GM12878 (cell line): Measurements from ENCODE around the gene MAIP1. TPM values are rescaled to one million over a fixed set of nuclear protein-coding genes. Genes with fewer than 3 reads are reported as not detected.

Experiments used
- ATAC-seq: fragments of 200-7000 bp; cut with Tn5 transposase; 3 replicates; pipeline ENCODE4 v1.9.1; 2020; ENCODE audit warnings: mild to moderate bottlenecking, moderate library complexity
- BruUV-seq: library from RNA; stranded (reverse); fragments of 400-500 nt; replicated peaks from 2 replicates; lab custom pipeline; 2021; lab: Mats Ljungman, UMichigan
- CTCF ChIA-PET: fragments of 300-600 bp; sonication (Branson Sonifier 250); formaldehyde crosslinking; extraction: SDS; loops from one replicate; lab custom pipeline; 2021; ENCODE audit warnings: inconsistent platforms; lab: Yijun Ruan, JAX
- POLR2A ChIA-PET: fragments of 350-600 bp; formaldehyde crosslinking; extraction: SDS; loops from one replicate; lab custom pipeline; 2021; ENCODE audit warnings: inconsistent platforms; lab: Charles Lee
- RAD21 ChIA-PET: fragments of 300-600 bp; sonication (Branson Sonifier 250); formaldehyde crosslinking; loops from one replicate; lab custom pipeline; 2023; ENCODE audit warnings: antibody characterized with exemption; ENCODE audit not compliant: unreplicated experiment; lab: Charles Lee
- SMC1A ChIA-PET: fragments of 300-600 bp; sonication (Branson Sonifier 250); formaldehyde crosslinking; loops from one replicate; lab custom pipeline; 2023; ENCODE audit not compliant: unreplicated experiment, uncharacterized antibody; lab: Charles Lee
- DNase-seq: peaks from one replicate; pipeline ENCODE4 v3.0.0-alpha.2; 2011; ENCODE audit warnings: low read depth, low spot score
- FAIRE-seq: peaks from 3 replicates; lab custom pipeline; 2011; peaks lifted over from hg19 to GRCh38; lab: Jason Lieb, UNC
- H2AFZ ChIP-seq: 2 replicates; pipeline ENCODE4 v1.6.0; 2011; ENCODE audit warnings: low read depth, low read length, control low read depth; ENCODE audit not compliant: control insufficient read depth
- H3K27ac ChIP-seq: 2 replicates; pipeline ENCODE4 v1.5.1; 2011; ENCODE audit warnings: control low read depth; ENCODE audit not compliant: control insufficient read depth, insufficient read depth
- H3K27me3 ChIP-seq, 2 experiments: replicated peaks in 1 of 2; 2 replicates each; pipeline versions ENCODE4 v1.6.0 to v1.6.1; 2011; ENCODE audit warnings: low read length in 1 of 2; ENCODE audit not compliant: control insufficient read depth in 2 of 2, insufficient read depth in 2 of 2
- H3K36me3 ChIP-seq, 2 experiments: 2 replicates each; pipeline ENCODE4 v1.5.1; 2011; ENCODE audit warnings: low read length in 1 of 2; ENCODE audit not compliant: control insufficient read depth in 2 of 2, insufficient read depth in 2 of 2
- H3K4me1 ChIP-seq: 2 replicates; pipeline ENCODE4 v1.6.1; 2011; ENCODE audit warnings: mild to moderate bottlenecking, low read length, moderate library complexity, mixed read lengths; ENCODE audit not compliant: control insufficient read depth, insufficient read depth
- H3K4me2 ChIP-seq: 2 replicates; pipeline ENCODE4 v1.6.0; 2011; ENCODE audit warnings: control low read depth; ENCODE audit not compliant: control insufficient read depth, insufficient read depth
- H3K4me3 ChIP-seq: fragments of 200-600 bp; sonication (generic); 2 replicates; pipeline ENCODE4 v1.5.1; 2016
- H3K79me2 ChIP-seq: 2 replicates; pipeline ENCODE4 v1.6.0; 2011; ENCODE audit warnings: low read length; ENCODE audit not compliant: control insufficient read depth, insufficient read depth
- H3K9ac ChIP-seq: 2 replicates; pipeline ENCODE4 v1.8.0; 2011; ENCODE audit warnings: low read length, control low read depth, mixed read lengths; ENCODE audit not compliant: control insufficient read depth, insufficient read depth
- H3K9me3 ChIP-seq: replicated peaks from 3 replicates; pipeline ENCODE4 v1.5.1; 2011; ENCODE audit warnings: mild to moderate bottlenecking, low read length; ENCODE audit not compliant: control insufficient read depth, insufficient read depth
- H4K20me1 ChIP-seq: 2 replicates; pipeline ENCODE4 v1.6.0; 2011; ENCODE audit not compliant: control insufficient read depth, insufficient read depth
- BCL3 ChIP-seq: IDR thresholded peaks from 2 replicates; pipeline ENCODE4 v1.6.1; 2011; ENCODE audit warnings: borderline replicate concordance, low read depth, mild to moderate bottlenecking, moderate library complexity, low read length; ENCODE audit not compliant: insufficient read depth, poor library complexity, severe bottlenecking
- E2F8 ChIP-seq: fragments of 450-650 bp; IDR thresholded peaks from 2 replicates; pipeline ENCODE4 v1.6.1; 2018; ENCODE audit warnings: mild to moderate bottlenecking, low read depth, moderate library complexity; ENCODE audit not compliant: partially characterized antibody
- FOXM1 ChIP-seq: IDR thresholded peaks from 2 replicates; pipeline ENCODE4 v1.6.1; 2012; ENCODE audit warnings: low read depth, mild to moderate bottlenecking, inconsistent platforms, low read length, moderate library complexity
- PKNOX1 ChIP-seq: fragments of 450-650 bp; IDR thresholded peaks from 2 replicates; pipeline ENCODE4 v1.6.1; 2016; ENCODE audit warnings: mild to moderate bottlenecking
- RCOR1 ChIP-seq: conservative IDR thresholded peaks from 2 replicates; pipeline ENCODE4 v1.6.1; 2012; ENCODE audit warnings: low read depth, low read length, improper control_type of control experiment
- SKIL ChIP-seq: fragments of 450-650 bp; IDR thresholded peaks from 2 replicates; pipeline ENCODE4 v1.6.1; 2017; ENCODE audit warnings: mild to moderate bottlenecking, low read depth, inconsistent platforms; ENCODE audit not compliant: poor library complexity, severe bottlenecking
- SREBF2 ChIP-seq: IDR thresholded peaks from 2 replicates; pipeline ENCODE4 v1.6.1; 2012; ENCODE audit warnings: mild to moderate bottlenecking, low read length
- TCF7 ChIP-seq: IDR thresholded peaks from 2 replicates; pipeline ENCODE4 v1.6.1; 2014; ENCODE audit warnings: antibody characterized with exemption, borderline replicate concordance
- WGBS: methylation state at CpG from one replicate; pipeline ENCODE4 v1.1.6; 2016; ENCODE audit warnings: low lambda C conversion rate; ENCODE audit not compliant: insufficient replicate concordance, insufficient coverage; ENCODE audit errors: missing lambda C conversion rate; 5-methylcytosine and 5-hydroxymethylcytosine counted together
- in situ Hi-C: fragments of 300-500 bp; cut with MboI; formaldehyde crosslinking; loops from 9 replicates; pipeline ENCODE4 v1.14.3; 2018; ENCODE audit warnings: mixed read lengths
- intact Hi-C: fragments of 100-400 bp; cut with micrococcal nuclease; formaldehyde crosslinking; loops from one replicate; pipeline ENCODE4 v1.14.2; 2022; ENCODE audit not compliant: unreplicated experiment
- polyA plus RNA-seq, 11 experiments: library from polyadenylated mRNA; depleted of rRNA in 4 of 11; unstranded in 6 of 11; stranded (reverse) in 5 of 11; fragments of >200 nt; fragmentation: Nextera tagmentation in 4 of 11; fragmentation: Illumina TruSeq in 1 of 11; extraction: Ambion mirVana in 4 of 11; extraction: Trizol in 1 of 11; gene quantifications; 1 replicate in 1 of 11; 2 replicates in 10 of 11; pipeline versions ENCODE4 v1.2.1 to v1.2.3, GENCODE V29; 2011 to 2016; ENCODE audit warnings: inconsistent platforms in 2 of 11, missing spikeins in 2 of 11, low read depth in 1 of 11
- total RNA-seq, 4 experiments: library from RNA; depleted of rRNA in 3 of 4; stranded (reverse); fragments of >200 nt in 3 of 4; fragmentation: Illumina TruSeq in 1 of 4; extraction: Trizol in 1 of 4; gene quantifications; 2 replicates each; pipeline versions ENCODE4 v1.2.1 to v1.2.3, GENCODE V29; 2013 to 2021

Gene MAIP1
- total and polyA plus RNA-seq, 10 of the 15 experiments (the other 5 are each of a cell fraction or from before 2014, with no cell fraction given): 5.4 to 41.4 (median 25.4) TPM

GRCh38 chr2:199914372-199914958, 40.9 kb upstream of the MAIP1 start:
- H3K9ac ChIP-seq: no peak overlapping the region
- FAIRE-seq (no peak), ATAC-seq (no peak), DNase-seq (no peak)
- no peaks in the 10 kb centered on the region for H3K27me3 ChIP-seq
- POLR2A ChIA-PET: no interaction called here
- no peaks in the 10 kb centered on the region for H3K4me1 ChIP-seq
- RAD21 ChIA-PET: no interaction called here
- H3K79me2 ChIP-seq: peaks cover 64% of the 10 kb centered on the region
- no peaks in the 10 kb centered on the region for H4K20me1 ChIP-seq
- peak; percentile 59; the same call in 1 of the 2 replicates for TF ChIP-seq PKNOX1
- TF ChIP-seq RCOR1: no peak
- TF ChIP-seq SREBF2: no peak
- peak overlapping the region; percentile 51 for H3K4me3 ChIP-seq
- 93% methylated on average over 2 of the region's 2 CpGs for WGBS
- CTCF ChIA-PET: no interaction called here
- BruUV-seq: no TSS peak
- H3K36me3 ChIP-seq: peaks cover 6 to 9% of the 10 kb centered on the region in 2 experiments
- in situ Hi-C loops: no loop called here
- peak overlapping the region; percentile 65; the same call in 1 of the 2 replicates for H3K4me2 ChIP-seq
- H3K27ac ChIP-seq: no peak overlapping the region
- intact Hi-C loops: no loop called here
- peaks cover 14% of the 10 kb centered on the region for H3K9me3 ChIP-seq
- SMC1A ChIA-PET: interaction anchor here (1.0 kb wide), 1 partner anchor 11 kb away, joined by 3 read pairs; no protein-coding TSS in a partner anchor
- H2AFZ ChIP-seq: no peak overlapping the region

- Histone ChIP-seq H3K27ac (no peak overlapping the region), H3K9ac (no peak overlapping the region), H3K4me1 (no peaks in the 10 kb centered on the region), H4K20me1 (no peaks in the 10 kb centered on the region), H3K79me2 (peaks cover 67% of the 10 kb centered on the region), H3K9me3 (peaks cover 16% of the 10 kb centered on the region), H3K36me3 (peaks cover 6 to 12% of the 10 kb centered on the region in 2 experiments), H2AFZ (no peak overlapping the region), H3K4me2 (no peak overlapping the region), H3K4me3 (no peak overlapping the region), H3K27me3 (no peaks in the 10 kb centered on the region)
- POLR2A ChIA-PET: no interaction called here
- 98% methylated on average over 4 of the region's 4 CpGs for WGBS
- no peak for FAIRE-seq
- SMC1A ChIA-PET: no interaction called here
- in situ Hi-C loops (no loop called here), intact Hi-C loops (no loop called here)
- no peak for ATAC-seq
- BruUV-seq: no TSS peak
- RAD21 ChIA-PET: no interaction called here
- DNase-seq: no peak
- CTCF ChIA-PET: no interaction called here
- no peak for TF ChIP-seq BCL3
- TF ChIP-seq FOXM1: no peak
- no peak for TF ChIP-seq TCF7
- no peak for TF ChIP-seq SKIL
- no peak for TF ChIP-seq E2F8
Observed at GRCh38 chr2:199916980-199917379, 38.4 kb upstream of the MAIP1 start.
